Sigmoid colon (tissue), 4 donors: Measurements from ENCODE around the gene ARHGEF19.

Source experiments
- CTCF ChIP-seq, 4 experiments: fragments of 450-650 bp in 3 of 4; fragments of 200-600 bp in 1 of 4; IDR thresholded peaks; one replicate each; pipeline ENCODE4 v1.5.1; 2016 to 2019; ENCODE audit warnings: antibody characterized with exemption in 4 of 4, mild to moderate bottlenecking in 3 of 4, moderate library complexity in 2 of 4
- EP300 ChIP-seq, 4 donors: sonication (generic); formaldehyde crosslinking; IDR thresholded peaks; one replicate each; pipeline ENCODE4 v1.6.1; 2017; ENCODE audit warnings: antibody characterized with exemption in 4 of 4
- POLR2A ChIP-seq, 2 donors: fragments of 450-650 bp; IDR thresholded peaks; one replicate each; pipeline ENCODE4 v1.6.1; 2016; ENCODE audit warnings: antibody characterized with exemption in 2 of 2, mild to moderate bottlenecking in 2 of 2, moderate library complexity in 2 of 2
- POLR2AphosphoS5 ChIP-seq, 4 donors: sonication (generic); formaldehyde crosslinking; IDR thresholded peaks; one replicate each; pipeline ENCODE4 v1.6.1; 2017; ENCODE audit warnings: antibody characterized with exemption in 4 of 4

GRCh38 chr1:16189921-16190621 is 22.4 kb downstream of the ARHGEF19 start:
- TF ChIP-seq POLR2AphosphoS5 (IDR thresholded peaks at IDR 0.05), result no peak
- no peak for TF ChIP-seq CTCF (IDR thresholded peaks at IDR 0.05)
- TF ChIP-seq POLR2A (IDR thresholded peaks at IDR 0.05), result no peak
- TF ChIP-seq EP300 (IDR thresholded peaks at IDR 0.05), result no peak
